Measurements from ENCODE around the gene PRR5L. TPM values are rescaled to one million over a fixed set of nuclear protein-coding genes. Genes with fewer than 3 reads are reported as not detected.
A peak's percentile ranks its signal among the peaks of the same experiment; 100 is the strongest.

The PRR5L gene
- total and polyA plus RNA-seq, 9 of the 15 experiments (the other 6 are each of a cell fraction or from before 2014, with no cell fraction given), result 0.11 to 0.60 (median 0.36) TPM; not detected in 2

DNA sequence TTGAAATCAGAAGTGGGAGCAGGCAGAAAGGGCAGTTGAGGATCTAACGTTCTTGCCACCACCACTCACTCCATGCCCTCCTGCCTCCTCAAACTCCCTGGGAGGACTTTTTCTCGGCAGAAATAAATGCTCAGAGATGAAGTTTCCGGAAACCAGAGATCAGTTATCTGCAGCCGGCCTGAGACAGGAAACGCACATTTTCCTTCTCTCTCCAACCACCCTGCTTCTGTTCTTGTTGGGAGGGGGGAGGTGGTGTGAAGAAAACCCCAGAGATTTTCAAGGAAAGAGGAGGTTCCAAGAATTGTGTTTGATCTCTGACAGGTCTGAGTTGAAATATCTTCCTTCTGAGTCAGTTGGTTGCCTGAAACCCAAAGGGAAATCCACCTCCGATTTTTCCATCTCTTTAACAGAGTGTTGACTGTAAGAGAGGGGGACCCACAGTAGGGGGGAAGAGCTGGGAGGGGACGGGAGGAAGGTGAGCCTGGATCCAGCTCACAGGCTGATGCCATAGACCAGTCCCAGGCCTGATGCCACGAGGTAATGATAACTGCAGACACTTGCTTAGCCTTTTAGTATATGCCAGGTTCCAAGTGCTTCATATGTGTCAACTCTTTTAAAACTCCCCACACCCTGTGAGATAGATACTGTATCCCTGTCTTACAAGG, 113.2 kb downstream of the PRR5L start (continued):
- no peak for TF ChIP-seq RBM22 (IDR thresholded peaks at IDR 0.05; ENCODE audit: low read depth, low read length, poor library complexity, severe bottlenecking)
- TF ChIP-seq, protein P1, sequence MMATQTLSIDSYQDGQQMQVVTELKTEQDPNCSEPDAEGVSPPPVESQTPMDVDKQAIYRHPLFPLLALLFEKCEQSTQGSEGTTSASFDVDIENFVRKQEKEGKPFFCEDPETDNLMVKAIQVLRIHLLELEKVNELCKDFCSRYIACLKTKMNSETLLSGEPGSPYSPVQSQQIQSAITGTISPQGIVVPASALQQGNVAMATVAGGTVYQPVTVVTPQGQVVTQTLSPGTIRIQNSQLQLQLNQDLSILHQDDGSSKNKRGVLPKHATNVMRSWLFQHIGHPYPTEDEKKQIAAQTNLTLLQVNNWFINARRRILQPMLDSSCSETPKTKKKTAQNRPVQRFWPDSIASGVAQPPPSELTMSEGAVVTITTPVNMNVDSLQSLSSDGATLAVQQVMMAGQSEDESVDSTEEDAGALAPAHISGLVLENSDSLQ (IDR thresholded peaks at IDR 0.05), result peak; percentile 68
- peak; percentile 39; the same call in 1 of the 2 replicates for TF ChIP-seq DPF2 (IDR thresholded peaks at IDR 0.05)
- peak; percentile 65; the same call in 1 of the 2 replicates for TF ChIP-seq RNF2 (IDR thresholded peaks at IDR 0.05)
- TF ChIP-seq EGR1 (conservative IDR thresholded peaks at IDR 0.05), result no peak
- no peak for TF ChIP-seq POLR2AphosphoS2 (IDR thresholded peaks at IDR 0.05; ENCODE audit: low read length)
- TF ChIP-seq MYC (IDR thresholded peaks at IDR 0.05; ENCODE audit: low read depth, low read length), result peak; percentile 56; the same call in 1 of the 2 replicates
- TF ChIP-seq MYC (CRISPR knock-in tag; IDR thresholded peaks at IDR 0.05; ENCODE audit: borderline replicate concordance, low read depth), result no peak
- TF ChIP-seq HSF4 (CRISPR knock-in tag; IDR thresholded peaks at IDR 0.05; ENCODE audit: borderline replicate concordance), result no peak
- TF ChIP-seq RAD21 (CRISPR knock-in tag; conservative IDR thresholded peaks at IDR 0.05 in 1 of 2, IDR thresholded peaks at IDR 0.05 in 1 of 2), result 0 out of 4 replicates have a peak, but pooled peaks of 1 of the 2 experiments have one; percentile 2
- TF ChIP-seq MNT (conservative IDR thresholded peaks at IDR 0.05), result 0 out of 4 replicates have a peak, but pooled peaks of 1 of the 2 experiments have one; percentile 28
- no peak for TF ChIP-seq NR2C2 (CRISPR knock-in tag; IDR thresholded peaks at IDR 0.05)
- TF ChIP-seq NR2C2 (tag; IDR thresholded peaks at IDR 0.05), result peak; percentile 24; the same call in 1 of the 2 replicates
- peak; percentile 30; the same call in 1 of the 2 replicates for TF ChIP-seq JUND (IDR thresholded peaks at IDR 0.05; ENCODE audit: borderline replicate concordance, low read depth, low read length)
- TF ChIP-seq JUND (tag; IDR thresholded peaks at IDR 0.05; ENCODE audit: borderline replicate concordance, low read depth, low read length), result peak; percentile 56; the same call in 1 of the 3 replicates
- no peak for TF ChIP-seq ZNF584 (CRISPR knock-in tag; IDR thresholded peaks at IDR 0.05; ENCODE audit: low read depth)
- TF ChIP-seq ATF7 (IDR thresholded peaks at IDR 0.05), result 0 out of 2 replicates have a peak, but pooled peaks have one; percentile 30
- TF ChIP-seq, protein P2, sequence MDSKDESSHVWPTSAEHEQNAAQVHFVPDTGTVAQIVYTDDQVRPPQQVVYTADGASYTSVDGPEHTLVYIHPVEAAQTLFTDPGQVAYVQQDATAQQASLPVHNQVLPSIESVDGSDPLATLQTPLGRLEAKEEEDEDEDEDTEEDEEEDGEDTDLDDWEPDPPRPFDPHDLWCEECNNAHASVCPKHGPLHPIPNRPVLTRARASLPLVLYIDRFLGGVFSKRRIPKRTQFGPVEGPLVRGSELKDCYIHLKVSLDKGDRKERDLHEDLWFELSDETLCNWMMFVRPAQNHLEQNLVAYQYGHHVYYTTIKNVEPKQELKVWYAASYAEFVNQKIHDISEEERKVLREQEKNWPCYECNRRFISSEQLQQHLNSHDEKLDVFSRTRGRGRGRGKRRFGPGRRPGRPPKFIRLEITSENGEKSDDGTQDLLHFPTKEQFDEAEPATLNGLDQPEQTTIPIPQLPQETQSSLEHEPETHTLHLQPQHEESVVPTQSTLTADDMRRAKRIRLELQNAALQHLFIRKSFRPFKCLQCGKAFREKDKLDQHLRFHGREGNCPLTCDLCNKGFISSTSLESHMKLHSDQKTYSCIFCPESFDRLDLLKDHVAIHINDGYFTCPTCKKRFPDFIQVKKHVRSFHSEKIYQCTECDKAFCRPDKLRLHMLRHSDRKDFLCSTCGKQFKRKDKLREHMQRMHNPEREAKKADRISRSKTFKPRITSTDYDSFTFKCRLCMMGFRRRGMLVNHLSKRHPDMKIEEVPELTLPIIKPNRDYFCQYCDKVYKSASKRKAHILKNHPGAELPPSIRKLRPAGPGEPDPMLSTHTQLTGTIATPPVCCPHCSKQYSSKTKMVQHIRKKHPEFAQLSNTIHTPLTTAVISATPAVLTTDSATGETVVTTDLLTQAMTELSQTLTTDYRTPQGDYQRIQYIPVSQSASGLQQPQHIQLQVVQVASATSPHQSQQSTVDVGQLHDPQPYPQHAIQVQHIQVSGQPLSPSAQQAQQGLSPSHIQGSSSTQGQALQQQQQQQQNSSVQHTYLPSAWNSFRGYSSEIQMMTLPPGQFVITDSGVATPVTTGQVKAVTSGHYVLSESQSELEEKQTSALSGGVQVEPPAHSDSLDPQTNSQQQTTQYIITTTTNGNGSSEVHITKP (IDR thresholded peaks at IDR 0.05; ENCODE audit: partially characterized antibody), result peak; percentile 91

Data from K562 (cell line).